Hepatocyte (in vitro differentiated cells): Measurements from ENCODE around the gene ACR.
"Not testable (repeated sequence)": the region's sequence is repeated elsewhere in the genome, so short reads cannot be mapped to it uniquely, and the experiment has no call there.

Source experiments
- EZH2 ChIP-seq: fragments of 200-600 bp; sonication (generic); IDR thresholded peaks from 2 replicates; pipeline ENCODE4 v1.6.1; 2016; ENCODE audit warnings: antibody characterized with exemption, mild to moderate bottlenecking, borderline replicate concordance
- EZH2phosphoT487 ChIP-seq: fragments of 200-600 bp; sonication (generic); IDR thresholded peaks from one replicate; pipeline ENCODE4 v1.6.1; 2018; ENCODE audit warnings: antibody characterized with exemption, mild to moderate bottlenecking, low read depth, moderate library complexity; ENCODE audit not compliant: unreplicated experiment, severe bottlenecking
- TF ChIP-seq, protein P1 (sequence below): fragments of 200-600 bp; sonication (generic); IDR thresholded peaks from 2 replicates; pipeline ENCODE4 v1.5.1; 2016; ENCODE audit warnings: antibody characterized with exemption, mild to moderate bottlenecking; ENCODE audit not compliant: poor library complexity

DNA sequence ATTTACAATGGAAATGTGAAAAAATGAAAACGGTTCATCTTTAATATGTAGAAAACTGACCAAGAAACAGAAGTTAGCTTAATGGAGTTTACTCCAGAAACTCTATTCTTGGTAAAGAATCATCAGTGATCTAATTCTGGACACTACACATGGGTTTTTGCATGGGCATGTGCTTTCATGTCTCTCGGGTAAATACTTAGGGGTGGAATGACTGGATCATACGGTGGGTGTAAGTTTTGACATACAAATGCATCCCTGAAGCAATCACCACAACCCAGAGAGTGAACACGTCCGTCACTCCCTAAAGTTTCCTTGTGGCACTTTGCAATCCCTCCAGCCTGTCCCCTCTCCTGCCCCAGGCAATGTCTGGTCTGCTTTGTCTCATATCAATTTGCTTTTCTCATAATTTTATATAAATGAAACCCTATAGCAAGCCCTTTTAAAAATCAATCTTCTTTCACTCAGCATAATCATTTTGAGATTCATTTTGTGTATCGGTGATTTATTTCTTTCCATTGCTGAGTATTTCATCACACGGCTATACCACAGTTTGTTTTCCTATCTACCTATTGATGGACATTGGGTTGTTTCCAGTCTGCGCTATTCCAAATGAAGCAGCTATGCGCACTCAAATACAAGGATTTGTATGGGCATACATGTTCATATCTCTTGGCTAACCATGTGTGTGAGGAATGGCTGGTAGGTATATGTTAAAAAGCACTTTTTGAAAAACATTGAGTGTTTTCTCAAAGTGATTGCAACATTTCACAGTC is 11.5 kb downstream of the ACR start:
- TF ChIP-seq, protein P1, sequence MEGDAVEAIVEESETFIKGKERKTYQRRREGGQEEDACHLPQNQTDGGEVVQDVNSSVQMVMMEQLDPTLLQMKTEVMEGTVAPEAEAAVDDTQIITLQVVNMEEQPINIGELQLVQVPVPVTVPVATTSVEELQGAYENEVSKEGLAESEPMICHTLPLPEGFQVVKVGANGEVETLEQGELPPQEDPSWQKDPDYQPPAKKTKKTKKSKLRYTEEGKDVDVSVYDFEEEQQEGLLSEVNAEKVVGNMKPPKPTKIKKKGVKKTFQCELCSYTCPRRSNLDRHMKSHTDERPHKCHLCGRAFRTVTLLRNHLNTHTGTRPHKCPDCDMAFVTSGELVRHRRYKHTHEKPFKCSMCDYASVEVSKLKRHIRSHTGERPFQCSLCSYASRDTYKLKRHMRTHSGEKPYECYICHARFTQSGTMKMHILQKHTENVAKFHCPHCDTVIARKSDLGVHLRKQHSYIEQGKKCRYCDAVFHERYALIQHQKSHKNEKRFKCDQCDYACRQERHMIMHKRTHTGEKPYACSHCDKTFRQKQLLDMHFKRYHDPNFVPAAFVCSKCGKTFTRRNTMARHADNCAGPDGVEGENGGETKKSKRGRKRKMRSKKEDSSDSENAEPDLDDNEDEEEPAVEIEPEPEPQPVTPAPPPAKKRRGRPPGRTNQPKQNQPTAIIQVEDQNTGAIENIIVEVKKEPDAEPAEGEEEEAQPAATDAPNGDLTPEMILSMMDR, result not testable (repeated sequence)
- not testable (repeated sequence) for TF ChIP-seq EZH2, EZH2phosphoT487
